Left ventricle myocardium superior (tissue), 1 donor: Measurements from ENCODE around the gene PSEN1. TPM values are rescaled to one million over a fixed set of nuclear protein-coding genes. Genes with fewer than 3 reads are reported as not detected.

Experiments
- ATAC-seq: fragments of 200-7000 bp; cut with Tn5 transposase; one replicate; pipeline ENCODE4 v1.9.1; 2020; ENCODE audit warnings: mild to moderate bottlenecking, moderate library complexity
- DNase-seq: peaks from one replicate; pipeline ENCODE4 v3.0.0-alpha.2; 2020
- intact Hi-C: fragments of 100-400 bp; cut with micrococcal nuclease; formaldehyde crosslinking; loops from one replicate; pipeline ENCODE4 v1.11.0; 2022
- total RNA-seq: library from RNA; stranded (reverse); fragmentation: NEBNext Ultra II Directional; extraction: Animal tissue kit (Norgen Biotek cat#: 25700); gene quantifications from one replicate; pipeline ENCODE4 v1.2.1, GENCODE V29; 2021
- donor health status: DM: no; HTN: yes; CAD: no; lungs with severe emphysema.

The PSEN1 gene
- total RNA-seq, 1 donor from 2014 or later: 24.1 TPM

DNA sequence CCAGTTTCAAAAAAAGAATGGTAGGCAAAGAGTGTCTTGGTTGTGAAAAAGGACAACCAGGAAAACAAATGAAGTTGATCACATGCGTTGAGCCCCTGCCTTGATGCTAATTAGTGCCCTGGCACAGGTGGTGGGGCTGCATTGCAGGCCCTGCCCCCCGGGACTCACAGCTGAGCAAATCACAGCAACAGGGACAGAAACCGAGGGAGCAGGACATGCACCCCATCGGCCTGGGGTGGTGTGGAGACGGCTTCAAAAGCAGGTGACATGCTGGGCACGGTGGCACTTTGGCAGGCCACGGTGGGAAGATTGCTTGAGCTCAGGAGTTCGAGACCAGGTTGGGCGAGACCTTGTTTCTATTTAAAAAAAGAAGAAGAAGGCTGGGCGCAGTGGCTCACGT is 99.8 kb downstream of the PSEN1 start:
- no peak for DNase-seq
- intact Hi-C loops: no loop called here
- ATAC-seq: no peak

DNA sequence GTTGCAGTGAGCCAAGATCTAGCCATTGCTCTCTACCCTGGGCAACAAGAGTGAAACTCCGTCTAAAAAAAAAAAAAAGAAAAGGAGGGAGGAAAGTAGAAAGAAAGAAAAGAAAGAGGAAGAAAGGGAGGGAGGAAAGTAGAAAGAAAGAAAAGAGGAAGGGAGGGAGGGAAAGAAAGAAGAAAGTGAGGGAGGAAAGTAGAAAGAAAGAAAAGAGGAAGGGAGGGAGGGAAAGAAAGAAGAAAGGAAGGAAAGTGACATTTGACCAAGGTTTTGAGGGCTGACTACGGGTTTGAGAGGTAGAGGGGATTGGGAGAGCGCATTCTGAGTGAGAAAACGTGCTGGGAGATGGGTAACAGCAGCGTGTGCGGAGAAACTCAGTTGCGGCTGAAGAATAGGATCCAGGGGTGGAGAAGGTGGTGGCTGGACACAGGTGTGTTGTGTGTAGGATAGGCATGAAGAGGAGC is 100.5 kb downstream of the PSEN1 start:
- intact Hi-C loops: no loop called here
- ATAC-seq (no peak), DNase-seq (no peak)

DNA sequence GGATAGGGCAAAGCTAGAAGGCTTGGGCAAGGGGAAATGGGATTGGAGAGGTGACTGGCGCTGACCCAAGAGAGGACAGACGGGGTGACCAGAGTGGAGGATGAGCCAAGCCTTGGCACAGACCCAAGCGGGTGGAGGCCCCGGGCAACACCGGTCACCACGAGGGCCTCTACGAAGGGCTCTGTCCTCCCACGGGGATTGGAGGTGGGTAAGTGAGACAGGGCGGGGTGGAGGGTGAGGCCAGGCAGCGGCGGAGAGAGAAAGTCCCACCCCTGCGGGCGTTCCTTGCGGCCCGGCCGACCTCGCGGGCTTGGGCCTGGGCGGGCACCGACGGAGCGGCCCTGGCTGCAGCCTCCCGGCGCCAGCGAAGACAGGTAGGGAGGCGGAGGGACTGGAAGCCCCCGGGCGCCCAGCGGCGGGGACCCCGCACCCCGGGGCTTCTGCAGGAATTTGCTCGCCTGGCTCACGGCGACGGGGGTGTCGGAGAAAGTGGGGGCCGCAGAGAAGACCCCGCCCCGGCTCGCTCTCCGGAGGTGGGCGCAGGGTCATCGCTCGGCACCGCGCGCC is 101.0 kb downstream of the PSEN1 start, which contains the start of gene PAPLN:
PAPLN (plus strand) TSS at position 288 of the 567 bp plus-strand sequence. CDS start 2,273 bp downstream, outside the sequence.
- ATAC-seq: peak; percentile 46
- intact Hi-C loops: no loop called here
- no peak for DNase-seq

DNA sequence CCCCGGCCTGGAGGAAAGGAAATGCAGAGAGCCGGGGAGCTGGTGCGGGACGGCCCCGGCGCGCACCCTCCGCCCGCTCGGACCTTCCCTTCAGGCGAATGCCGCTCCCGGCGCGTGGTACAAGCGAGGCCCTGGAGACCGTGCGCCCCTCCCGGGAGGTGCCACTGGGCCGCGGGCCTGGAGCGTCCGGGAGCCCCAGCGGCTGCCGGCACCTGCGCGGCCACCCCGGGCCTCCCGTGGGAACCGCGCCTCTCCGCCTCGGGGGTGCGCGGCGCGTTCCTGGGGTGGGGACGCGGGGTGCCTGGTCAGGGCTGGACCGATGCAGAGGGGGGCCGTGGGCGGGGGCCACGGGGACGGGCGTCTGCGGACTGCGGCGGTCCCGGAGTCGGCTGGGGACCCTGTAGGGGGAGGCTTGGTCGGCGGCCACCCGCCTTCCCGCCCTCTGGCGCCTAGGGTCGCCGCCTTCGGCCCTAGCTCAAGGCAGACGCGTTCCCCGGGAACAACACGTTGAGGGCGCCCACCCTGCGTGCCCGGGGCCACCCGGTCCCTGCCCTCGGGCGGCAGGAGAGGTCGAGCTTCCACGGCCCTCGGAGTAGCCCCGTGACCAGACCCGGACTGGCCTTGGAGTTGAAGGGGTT is 101.6 kb downstream of the PSEN1 start:
- DNase-seq (no peak), ATAC-seq (peak; percentile 14)
- intact Hi-C loops: no loop called here

DNA sequence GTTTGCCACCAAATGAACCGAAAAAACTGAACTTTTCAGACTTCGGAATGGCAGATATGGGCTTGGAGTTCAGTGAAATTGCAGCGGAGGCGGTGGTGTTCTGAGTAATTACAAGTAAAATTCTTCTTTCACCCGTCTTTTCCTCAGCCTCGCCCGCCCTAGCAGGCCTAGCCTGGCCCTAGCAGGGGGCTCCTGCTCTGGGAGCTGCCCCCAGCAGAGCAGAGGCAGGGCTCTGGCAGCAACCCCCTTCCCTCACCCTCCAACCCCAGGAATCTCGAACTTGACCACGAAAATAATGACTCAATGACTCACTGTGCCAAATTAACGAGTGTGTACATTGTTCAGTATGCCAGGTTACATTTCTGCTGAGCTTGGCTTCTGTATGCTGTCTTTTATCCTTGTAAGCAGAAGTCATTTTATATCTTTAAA is 102.1 kb downstream of the PSEN1 start:
- DNase-seq (no peak), ATAC-seq (no peak)
- intact Hi-C loops: no loop called here

DNA sequence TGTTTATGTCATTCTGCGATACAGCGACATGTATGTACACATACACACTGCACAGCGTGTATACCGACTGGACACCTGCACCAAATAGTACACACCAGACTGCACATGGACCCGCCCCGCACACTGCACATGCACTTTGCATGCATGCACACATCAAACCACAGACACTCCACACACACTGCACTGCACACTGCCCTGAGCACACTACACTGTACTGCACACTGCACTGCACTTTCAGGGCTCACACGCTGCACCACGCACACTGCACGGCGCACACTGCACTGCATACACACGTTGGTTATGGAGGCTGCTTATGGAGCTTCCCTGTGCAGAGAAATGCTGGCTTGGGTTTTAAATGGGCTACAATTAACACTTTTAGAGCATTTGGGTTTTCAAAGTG is 102.6 kb downstream of the PSEN1 start:
- peak; percentile 29 for ATAC-seq
- DNase-seq: no peak
- intact Hi-C loops: no loop called here

DNA sequence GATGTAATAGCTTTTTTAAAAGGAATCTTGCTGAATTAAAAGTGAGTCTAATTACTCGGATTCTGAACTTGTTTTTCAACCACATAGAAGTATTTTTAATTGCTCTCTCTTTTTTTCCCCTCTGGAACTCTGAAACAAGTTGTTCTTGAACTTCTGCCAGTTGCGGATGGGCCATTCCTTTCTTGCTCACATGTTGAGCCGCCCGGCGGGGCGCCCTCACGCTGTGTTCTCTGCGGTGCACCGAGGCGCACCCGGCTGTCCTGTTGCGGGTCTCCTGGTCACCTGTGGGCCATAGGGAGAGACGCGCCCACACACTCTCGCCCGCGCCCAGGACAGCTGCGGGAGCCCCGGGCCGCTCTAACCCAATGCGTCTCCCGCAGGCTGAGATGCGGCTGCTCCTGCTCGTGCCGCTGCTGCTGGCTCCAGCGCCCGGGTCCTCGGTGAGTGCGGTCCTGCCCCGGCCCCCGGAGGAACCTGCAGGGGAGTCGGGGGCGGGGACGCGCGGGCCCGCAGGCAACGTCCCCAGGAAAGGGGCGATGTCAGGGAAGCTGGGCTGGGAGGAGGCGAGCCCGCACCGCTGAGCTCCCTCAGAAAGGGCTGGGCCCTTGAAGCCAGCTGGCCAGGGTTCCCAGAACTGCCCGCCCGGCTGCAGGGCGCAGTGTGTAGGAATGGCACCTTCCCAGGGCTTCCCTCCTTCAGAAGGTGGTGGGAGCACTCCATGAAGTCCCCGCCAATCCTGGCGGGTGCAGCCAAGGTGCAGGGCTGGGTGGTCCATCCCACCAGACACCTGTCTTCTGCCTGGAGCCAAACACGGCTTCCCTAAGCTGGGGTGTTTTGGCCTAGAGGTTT is 103.3 kb downstream of the PSEN1 start:
- intact Hi-C loops: no loop called here
- DNase-seq: peak; percentile 77
- ATAC-seq: peak; percentile 74

DNA sequence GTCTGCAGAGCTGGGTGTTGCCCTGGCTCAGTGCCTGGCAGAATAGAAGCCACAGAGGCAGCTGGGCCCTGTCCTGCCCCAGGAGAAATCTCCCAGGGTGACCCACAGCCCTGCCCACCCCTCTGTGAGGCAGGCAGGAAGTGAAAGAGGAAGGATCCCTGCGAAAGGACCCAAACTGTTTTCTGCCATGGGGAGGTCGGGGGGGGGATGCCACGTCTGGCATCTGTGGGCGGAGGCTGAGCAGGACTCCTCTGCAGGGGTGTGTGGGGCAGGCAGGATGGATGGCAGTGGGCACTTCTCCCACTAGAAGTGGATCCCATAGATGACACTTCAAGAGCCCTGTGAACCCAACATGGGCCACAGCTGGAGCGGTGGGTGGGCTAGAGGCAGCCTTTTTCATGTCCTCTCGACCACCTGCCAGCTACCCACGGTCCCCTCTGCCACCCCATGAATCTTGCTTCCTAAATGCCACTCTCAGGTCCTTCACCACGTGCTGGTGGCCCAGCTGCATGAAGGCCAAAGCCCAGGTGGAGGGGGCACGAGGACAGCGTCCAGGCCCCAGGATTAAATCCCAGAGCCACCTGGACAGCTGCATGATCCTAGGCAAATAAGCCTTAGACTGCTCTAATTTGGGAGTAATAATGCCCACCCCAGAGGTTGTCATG is 104.6 kb downstream of the PSEN1 start:
- peak; percentile 47 for DNase-seq
- ATAC-seq: no peak
- intact Hi-C loops: no loop called here

DNA sequence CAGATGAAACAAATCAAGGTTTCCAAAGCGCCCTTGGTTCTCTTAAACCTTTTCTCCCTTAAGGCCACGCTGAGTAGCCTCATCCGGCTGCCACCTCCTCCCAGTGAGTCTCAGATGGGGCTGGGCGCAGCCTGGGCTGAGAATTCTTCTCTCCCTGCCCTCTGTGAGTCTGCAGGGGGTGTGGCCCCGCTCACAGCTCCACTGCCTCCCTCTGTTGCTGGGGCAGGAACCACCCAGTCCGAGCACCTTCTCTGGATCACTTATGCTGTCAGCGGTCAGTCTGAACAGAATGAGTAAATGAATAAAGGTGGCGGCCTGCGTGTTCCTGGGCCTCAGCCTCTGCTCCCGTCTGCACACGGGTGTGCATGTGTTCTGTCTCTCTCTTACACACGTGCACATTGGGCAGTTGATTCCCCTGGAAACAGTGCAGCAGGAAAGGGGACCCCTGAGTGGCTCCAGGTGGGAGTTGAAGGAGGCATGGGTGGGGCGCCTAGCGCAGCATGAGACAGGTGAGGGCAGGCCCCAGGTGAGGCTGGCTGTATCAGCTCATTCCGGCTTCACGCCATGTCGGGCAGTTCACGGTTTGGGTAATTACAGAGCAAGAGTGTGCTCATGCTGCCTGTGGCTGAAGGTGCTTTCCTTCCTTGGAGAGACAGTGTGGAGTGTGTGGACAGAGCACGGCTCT is 105.3 kb downstream of the PSEN1 start:
- no peak for ATAC-seq
- DNase-seq: peak; percentile 24
- intact Hi-C loops: no loop called here

DNA sequence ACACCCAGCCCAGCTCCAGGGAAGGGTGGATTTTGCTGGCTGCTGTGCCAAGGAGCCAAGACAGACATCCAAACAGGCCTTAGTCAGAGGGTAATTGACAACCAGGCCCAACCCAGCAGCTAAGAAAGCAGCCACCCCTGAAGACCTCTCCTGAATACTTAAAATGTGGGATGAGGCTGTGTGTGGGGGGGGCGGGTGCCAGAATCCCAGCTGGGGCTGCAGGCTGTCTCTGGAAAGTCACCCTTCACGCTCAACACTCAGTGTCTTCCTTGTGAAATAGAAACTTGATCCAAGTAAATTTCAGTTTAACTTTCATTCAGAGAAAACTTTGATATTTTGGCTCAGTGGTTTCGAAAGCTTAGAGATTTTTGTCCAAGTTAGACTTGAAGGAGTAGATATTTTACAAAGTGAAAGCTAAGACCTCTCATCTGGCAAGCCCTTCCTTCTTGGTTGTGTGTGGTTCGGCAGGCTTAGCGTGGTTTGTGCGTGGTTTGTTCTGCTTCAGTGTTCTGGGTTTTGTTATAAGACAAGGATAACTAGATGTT is 106.1 kb downstream of the PSEN1 start:
- DNase-seq: peak; percentile 36
- no peak for ATAC-seq
- intact Hi-C loops: no loop called here

DNA sequence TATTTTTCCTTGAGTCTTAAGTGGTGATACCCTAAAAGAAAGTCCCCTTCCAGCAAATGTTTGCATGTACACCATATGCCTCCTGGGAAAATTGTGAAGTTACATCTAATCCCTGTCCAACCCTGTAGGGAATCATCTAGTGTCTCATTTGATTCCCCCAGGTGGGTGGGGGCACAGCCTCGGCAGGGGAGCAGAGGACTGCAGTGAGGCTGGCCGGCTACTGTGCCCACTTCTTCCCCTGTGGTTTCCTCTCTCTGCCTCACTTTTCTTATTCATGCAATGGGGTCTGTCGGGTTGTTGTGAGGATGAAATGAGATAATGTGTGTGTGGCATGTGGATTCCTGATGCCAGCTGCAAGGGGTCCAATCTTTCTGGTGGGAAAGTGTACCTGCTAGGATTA is 107.0 kb downstream of the PSEN1 start:
- ATAC-seq (no peak), DNase-seq (peak; percentile 19)
- intact Hi-C loops: no loop called here

DNA sequence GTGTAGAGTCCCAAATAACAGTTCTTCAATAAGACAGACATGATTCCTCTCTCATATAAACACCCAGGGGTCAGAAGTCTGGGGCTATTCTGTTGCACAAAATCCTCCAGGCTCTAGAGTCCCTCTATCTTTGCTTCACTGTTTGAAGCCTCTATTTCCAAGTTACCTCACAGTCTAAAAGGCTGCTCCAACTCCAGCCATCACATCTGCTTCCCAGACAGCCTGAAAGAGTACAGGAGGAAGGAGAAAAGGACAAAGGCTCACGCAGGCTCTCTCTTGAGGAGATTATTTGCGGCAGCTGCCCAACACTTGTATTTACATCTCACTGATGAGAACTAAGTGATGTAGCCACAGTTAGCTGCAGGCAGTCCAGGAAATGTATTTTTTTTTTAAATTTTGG is 107.4 kb downstream of the PSEN1 start:
- ATAC-seq (no peak), DNase-seq (no peak)
- intact Hi-C loops: no loop called here

DNA sequence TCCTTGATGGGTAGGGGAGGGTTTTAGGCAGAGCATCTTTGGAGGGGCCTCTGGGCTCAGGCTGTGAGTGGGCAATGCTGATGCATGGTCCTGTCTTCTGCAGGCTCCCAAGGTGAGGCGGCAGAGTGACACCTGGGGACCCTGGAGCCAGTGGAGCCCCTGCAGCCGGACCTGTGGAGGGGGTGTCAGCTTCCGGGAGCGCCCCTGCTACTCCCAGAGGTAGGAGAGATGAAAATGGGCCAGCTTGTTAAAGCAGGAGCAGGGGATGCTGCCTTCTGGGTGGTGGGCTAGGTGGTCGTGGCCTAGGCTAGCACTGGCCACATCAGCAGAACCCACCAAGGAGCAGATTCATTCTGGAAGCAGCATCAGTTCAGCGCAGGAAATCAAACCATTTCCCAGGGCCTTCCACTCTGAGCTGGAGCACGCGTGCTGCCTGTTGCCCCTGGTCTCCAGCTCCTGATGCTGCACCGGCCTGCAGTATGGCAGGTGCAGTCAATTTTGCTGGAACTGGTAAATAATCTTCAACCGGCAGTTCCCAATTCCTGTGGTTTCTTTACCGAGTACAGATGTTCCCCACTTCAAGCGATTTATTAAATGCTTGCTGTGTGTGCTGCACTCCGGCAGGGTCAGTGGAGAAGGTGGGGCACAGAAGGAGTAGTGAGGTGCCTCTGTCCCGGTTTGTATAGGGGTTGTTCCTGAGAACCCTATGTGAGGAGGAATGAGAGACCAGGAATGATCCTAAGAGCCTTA is 108.4 kb downstream of the PSEN1 start:
- ATAC-seq (no peak), DNase-seq (peak; percentile 18)
- intact Hi-C loops: no loop called here

DNA sequence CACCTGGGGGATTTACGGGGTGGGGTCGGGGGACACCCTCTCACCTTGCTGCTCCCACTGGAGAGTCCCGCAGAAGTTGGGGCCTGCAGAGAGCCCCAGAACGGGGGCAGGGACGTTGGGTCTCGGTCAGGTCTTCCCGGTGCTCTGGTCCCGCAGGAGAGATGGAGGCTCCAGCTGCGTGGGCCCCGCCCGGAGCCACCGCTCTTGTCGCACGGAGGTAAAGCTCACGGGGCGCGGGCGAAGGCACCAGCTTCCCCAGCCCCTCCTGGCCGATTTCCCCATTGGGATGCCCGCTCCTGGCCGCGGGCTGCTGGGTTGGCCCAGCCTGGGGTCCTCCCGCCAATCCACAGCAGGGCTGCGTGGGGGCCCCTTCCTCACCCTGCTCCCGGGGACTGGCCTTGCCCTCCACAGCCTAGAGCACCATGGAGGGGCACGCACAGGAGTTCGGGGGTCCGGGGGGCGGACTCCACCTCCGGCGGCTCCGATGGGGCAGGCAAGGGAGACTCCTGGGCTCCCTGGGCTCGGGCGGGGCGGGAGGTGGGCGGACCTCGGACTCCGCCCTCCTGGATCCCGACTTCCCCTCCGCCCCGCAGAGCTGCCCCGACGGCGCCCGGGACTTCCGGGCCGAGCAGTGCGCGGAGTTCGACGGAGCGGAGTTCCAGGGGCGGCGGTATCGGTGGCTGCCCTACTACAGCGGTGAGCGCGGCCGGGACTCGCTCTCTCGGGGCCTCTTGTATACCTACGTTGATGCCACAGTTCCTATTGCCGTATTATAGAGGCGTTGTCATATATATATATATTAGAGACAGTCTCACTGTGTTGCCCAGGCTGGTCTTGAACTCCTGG is 109.4 kb downstream of the PSEN1 start:
- ATAC-seq (peak; percentile 90), DNase-seq (peak; percentile 79)
- intact Hi-C loops: no loop called here

DNA sequence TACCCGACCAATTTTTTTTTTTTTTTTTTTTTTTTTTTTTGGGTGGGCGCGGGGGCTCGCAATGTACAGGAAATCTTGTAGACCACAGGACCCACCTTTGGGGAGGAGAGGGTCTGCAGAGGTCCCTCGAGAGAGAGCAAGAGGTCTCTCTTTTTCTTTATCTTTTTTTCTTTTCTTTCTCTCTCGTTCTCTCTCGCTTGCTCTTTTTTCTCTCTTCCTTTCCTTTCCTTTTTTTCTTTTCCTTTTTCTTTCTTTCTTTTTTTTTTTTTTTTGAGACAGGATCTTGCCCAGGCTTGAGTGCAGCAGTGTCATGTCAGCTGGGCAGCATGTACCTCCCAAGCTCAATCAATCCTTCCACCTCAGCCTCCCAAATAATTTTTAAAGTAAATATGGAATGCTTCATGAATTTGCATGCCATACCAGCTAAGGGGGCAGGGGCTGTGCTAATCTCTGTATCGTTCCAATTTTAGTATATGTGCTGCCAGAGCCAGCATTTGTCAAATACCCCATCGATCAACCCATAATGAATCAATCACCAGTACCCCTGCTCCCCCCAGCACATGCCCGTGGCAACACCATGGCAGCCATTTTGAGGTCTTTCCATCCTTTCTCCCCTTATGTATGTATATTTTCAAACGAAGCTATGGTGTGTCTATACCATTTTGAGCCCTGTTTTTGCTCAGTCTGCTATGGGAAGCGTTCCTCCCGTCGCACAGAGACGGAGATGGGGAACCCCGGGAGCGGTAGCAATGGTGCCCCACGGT is 110.3 kb downstream of the PSEN1 start:
- peak; percentile 2 for DNase-seq
- no peak for ATAC-seq
- intact Hi-C loops: no loop called here

DNA sequence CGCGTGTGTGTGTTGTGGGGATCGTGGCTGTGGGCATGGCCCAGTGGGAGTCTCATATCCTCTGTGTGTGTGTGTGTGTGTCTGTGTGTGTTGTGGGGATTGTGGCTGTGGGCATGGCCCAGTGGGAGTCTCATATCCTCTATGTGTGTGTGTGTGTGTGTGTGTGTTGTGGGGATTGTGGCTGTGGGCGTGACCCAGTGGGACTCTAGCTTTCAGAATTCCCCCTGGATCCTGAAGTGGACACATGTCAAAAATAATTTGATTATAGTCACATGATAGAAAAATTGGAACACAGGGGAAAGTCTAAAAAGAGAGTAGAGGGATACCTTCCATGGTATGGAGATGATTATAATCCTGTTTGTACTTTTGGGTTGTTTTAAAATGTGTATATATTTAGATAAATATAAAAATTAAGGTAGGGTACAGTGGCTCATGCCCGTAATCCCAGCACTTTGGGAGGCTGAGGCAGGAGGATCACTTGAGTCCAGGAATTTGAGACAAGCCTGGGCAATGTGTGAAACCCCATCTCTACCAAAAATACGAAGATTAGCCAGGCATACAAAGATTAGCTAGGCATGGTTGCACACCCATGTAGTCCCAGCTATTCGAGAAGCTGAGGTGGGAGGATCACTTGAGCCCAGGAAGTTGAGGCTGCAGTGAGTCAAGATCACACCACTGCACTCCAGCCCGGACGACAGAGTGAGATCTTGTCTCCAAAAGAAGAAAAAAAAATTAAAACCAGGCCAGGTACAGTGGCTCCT is 112.0 kb downstream of the PSEN1 start:
- intact Hi-C loops: no loop called here
- DNase-seq (peak; percentile 5), ATAC-seq (no peak)
